K562 (cell line): ENCODE data around the gene H3-3A. TPM values are rescaled to one million over a fixed set of nuclear protein-coding genes. Genes with fewer than 3 reads are reported as not detected.
A peak's percentile ranks its signal among the peaks of the same experiment; 100 is the strongest.

ENCODE experiments used
- CBFA2T2 ChIP-seq: fragments of 450-650 bp; conservative IDR thresholded peaks from 2 replicates; pipeline ENCODE4 v1.6.1; 2017; ENCODE audit warnings: mild to moderate bottlenecking
- CBX1 ChIP-seq: sonication (generic); IDR thresholded peaks from 2 replicates; pipeline ENCODE4 v1.6.1; 2016; ENCODE audit warnings: antibody characterized with exemption, low read depth, mild to moderate bottlenecking
- CEBPZ ChIP-seq: fragments of 150-350 bp; IDR thresholded peaks from 2 replicates; pipeline ENCODE4 v1.6.1; 2014; ENCODE audit warnings: low read depth, mild to moderate bottlenecking, low read length, borderline replicate concordance
- DDX20 ChIP-seq: fragments of 450-650 bp; IDR thresholded peaks from 2 replicates; pipeline ENCODE4 v1.6.1; 2016; ENCODE audit warnings: missing genetic modification characterization, low read depth, mild to moderate bottlenecking, missing compliant biosample characterization, moderate library complexity
- ESRRA ChIP-seq: fragments of 450-650 bp; IDR thresholded peaks from 2 replicates; pipeline ENCODE4 v1.6.1; 2014; ENCODE audit warnings: low read depth, mild to moderate bottlenecking, moderate library complexity, borderline replicate concordance
- FOSL1 ChIP-seq: fragments of 200-800 bp; sonication (Bioruptor generic); conservative IDR thresholded peaks from 2 replicates; pipeline ENCODE4 v1.6.1; 2016; ENCODE audit warnings: missing genetic modification characterization, missing compliant biosample characterization
- HCFC1 ChIP-seq: IDR thresholded peaks from 2 replicates; pipeline ENCODE4 v1.6.1; 2012; ENCODE audit warnings: low read depth, low read length, improper control_type of control experiment
- HDAC6 ChIP-seq: IDR thresholded peaks from 2 replicates; pipeline ENCODE4 v1.6.1; 2012; ENCODE audit warnings: low read depth, mild to moderate bottlenecking, control low read depth, inconsistent platforms, low read length, moderate library complexity
- NFE2 ChIP-seq: IDR thresholded peaks from 2 replicates; pipeline ENCODE4 v1.6.1; 2014; ENCODE audit warnings: antibody characterized with exemption, low read depth
- PCBP1 ChIP-seq: fragments of 200-400 bp; formaldehyde crosslinking; IDR thresholded peaks from 2 replicates; pipeline ENCODE4 v1.6.1; 2018; ENCODE audit warnings: mild to moderate bottlenecking, low read depth, low read length; ENCODE audit not compliant: poor library complexity, severe bottlenecking
- POLR2A ChIP-seq: fragments of 450-650 bp; conservative IDR thresholded peaks from 2 replicates; pipeline ENCODE4 v1.6.1; 2016
- PTBP1 ChIP-seq: fragments of 200-400 bp; formaldehyde crosslinking; IDR thresholded peaks from 2 replicates; pipeline ENCODE4 v1.6.1; 2017; ENCODE audit warnings: low read depth, low read length
- RUNX1 ChIP-seq: sonication (generic); IDR thresholded peaks from 2 replicates; pipeline ENCODE4 v1.6.1; 2016; ENCODE audit warnings: antibody characterized with exemption, low read depth
- SAFB ChIP-seq: fragments of 200-400 bp; formaldehyde crosslinking; IDR thresholded peaks from 2 replicates; pipeline ENCODE4 v1.6.1; 2017; ENCODE audit warnings: low read depth, low read length, borderline replicate concordance
- SNRNP70 ChIP-seq: fragments of 200-400 bp; formaldehyde crosslinking; optimal IDR thresholded peaks from 2 replicates; pipeline ENCODE3; 2017; ENCODE audit warnings: low read depth, low read length
- SP2 ChIP-seq: IDR thresholded peaks from 2 replicates; pipeline ENCODE4 v1.6.1; 2011; ENCODE audit warnings: mild to moderate bottlenecking, low read depth, low read length, moderate library complexity; ENCODE audit not compliant: poor library complexity, severe bottlenecking; ENCODE audit errors: extremely low read depth
- TCFL5 ChIP-seq: fragments of 250-450 bp; sonication (Bioruptor Pico); conservative IDR thresholded peaks from 2 replicates; pipeline ENCODE4 v1.6.1; 2021; ENCODE audit warnings: mild to moderate bottlenecking, moderate library complexity, matching md5 sums
- TSC22D4 ChIP-seq: fragments of 450-650 bp; IDR thresholded peaks from 2 replicates; pipeline ENCODE4 v1.6.1; 2016; ENCODE audit warnings: missing genetic modification characterization, missing biosample characterization, control low read depth
- XRCC3 ChIP-seq: fragments of 450-650 bp; IDR thresholded peaks from 2 replicates; pipeline ENCODE4 v1.6.1; 2017; ENCODE audit warnings: mild to moderate bottlenecking, moderate library complexity
- ZFP30 ChIP-seq: fragments of 250-450 bp; sonication (Bioruptor Pico); IDR thresholded peaks from 2 replicates; pipeline ENCODE4 v1.8.0; 2022; ENCODE audit warnings: moderate library complexity, mild to moderate bottlenecking, inconsistent platforms, borderline replicate concordance
- polyA plus RNA-seq, 8 experiments: library from polyadenylated mRNA; depleted of rRNA in 4 of 8; stranded (reverse) in 5 of 8; unstranded in 3 of 8; fragments of >200 nt; fragmentation: Nextera tagmentation in 2 of 8; fragmentation: Illumina TruSeq in 1 of 8; extraction: Ambion mirVana in 2 of 8; extraction: Trizol in 1 of 8; gene quantifications; 2 replicates each; pipeline versions ENCODE4 v1.2.1 to v1.2.3, GENCODE V29; 2011 to 2014; ENCODE audit warnings: inconsistent platforms in 1 of 8, missing spikeins in 1 of 8
- total RNA-seq, 7 experiments: library from RNA; depleted of rRNA in 6 of 7; stranded (reverse); fragments of >200 nt in 6 of 7; fragmentation: Illumina TruSeq in 2 of 7; extraction: Trizol in 2 of 7; gene quantifications; 2 replicates each; pipeline versions ENCODE4 v1.2.1 to v1.2.3, GENCODE V29; 2011 to 2021; ENCODE audit warnings: low replicate concordance in 1 of 7
- TF ChIP-seq, protein P1 (sequence below): sonication (generic); formaldehyde crosslinking; IDR thresholded peaks from 2 replicates; pipeline ENCODE4 v1.4.0; 2020; ENCODE audit warnings: mild to moderate bottlenecking, missing genetic modification reagents
- TF ChIP-seq, protein P2 (sequence below): fragments of 250-450 bp; sonication (Bioruptor Pico); IDR thresholded peaks from 2 replicates; pipeline ENCODE4 v1.8.0; 2022; ENCODE audit warnings: inconsistent platforms

Gene H3-3A
- total and polyA plus RNA-seq, 9 of the 15 experiments (the other 6 are each of a cell fraction or from before 2014, with no cell fraction given): 426 to 1,083 (median 591) TPM

DNA sequence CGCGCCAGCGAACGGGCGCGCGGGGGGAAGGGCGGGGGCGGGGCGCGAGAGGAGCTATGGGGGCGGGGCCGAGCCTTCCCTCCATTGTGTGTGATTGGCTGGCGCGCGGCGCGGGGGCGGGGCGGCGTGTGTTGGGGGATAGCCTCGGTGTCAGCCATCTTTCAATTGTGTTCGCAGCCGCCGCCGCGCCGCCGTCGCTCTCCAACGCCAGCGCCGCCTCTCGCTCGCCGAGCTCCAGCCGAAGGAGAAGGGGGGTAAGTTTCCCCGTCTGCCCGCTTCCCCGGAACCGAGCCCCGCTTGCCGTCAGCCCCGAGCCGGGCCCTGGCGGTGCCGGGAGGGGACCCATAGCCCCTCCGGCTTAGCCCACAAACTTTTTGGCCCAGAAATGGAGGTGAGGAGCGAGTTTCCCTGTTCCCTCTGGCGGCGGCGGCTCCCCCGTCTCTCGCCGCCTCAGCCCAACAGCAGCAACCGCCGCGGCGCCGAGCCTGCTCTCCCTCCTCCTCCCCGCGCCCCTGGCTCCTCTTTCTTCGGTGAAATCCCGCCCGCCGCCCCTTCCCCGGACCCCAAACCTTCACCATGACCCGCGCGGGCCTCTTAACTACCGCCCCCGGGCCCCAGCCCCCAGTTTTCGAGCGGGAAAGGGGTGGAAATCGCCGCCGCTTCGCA is at the start of gene H3-3A (continued):
- TF ChIP-seq POLR2A (peak; percentile 97), CEBPZ (no peak), TCFL5 (CRISPR knock-in tag) (no peak), CBX1 (peak; percentile 62; the same call in 1 of the 2 replicates), RUNX1 (no peak), FOSL1 (tag) (no peak), SNRNP70 (no peak), NFE2 (0 out of 2 replicates have a peak, but pooled peaks have one; percentile 4), CBFA2T2 (no peak), SP2 (no peak), XRCC3 (no peak), ZFP30 (no peak), DDX20 (no peak), PCBP1 (peak; percentile 55), ESRRA (peak; percentile 36; the same call in 1 of the 2 replicates), SAFB (peak; percentile 48; the same call in 1 of the 2 replicates), HDAC6 (no peak), HCFC1 (no peak; the same call in 1 of the 2 replicates), TSC22D4 (no peak), PTBP1 (no peak)
- TF ChIP-seq, protein P1, sequence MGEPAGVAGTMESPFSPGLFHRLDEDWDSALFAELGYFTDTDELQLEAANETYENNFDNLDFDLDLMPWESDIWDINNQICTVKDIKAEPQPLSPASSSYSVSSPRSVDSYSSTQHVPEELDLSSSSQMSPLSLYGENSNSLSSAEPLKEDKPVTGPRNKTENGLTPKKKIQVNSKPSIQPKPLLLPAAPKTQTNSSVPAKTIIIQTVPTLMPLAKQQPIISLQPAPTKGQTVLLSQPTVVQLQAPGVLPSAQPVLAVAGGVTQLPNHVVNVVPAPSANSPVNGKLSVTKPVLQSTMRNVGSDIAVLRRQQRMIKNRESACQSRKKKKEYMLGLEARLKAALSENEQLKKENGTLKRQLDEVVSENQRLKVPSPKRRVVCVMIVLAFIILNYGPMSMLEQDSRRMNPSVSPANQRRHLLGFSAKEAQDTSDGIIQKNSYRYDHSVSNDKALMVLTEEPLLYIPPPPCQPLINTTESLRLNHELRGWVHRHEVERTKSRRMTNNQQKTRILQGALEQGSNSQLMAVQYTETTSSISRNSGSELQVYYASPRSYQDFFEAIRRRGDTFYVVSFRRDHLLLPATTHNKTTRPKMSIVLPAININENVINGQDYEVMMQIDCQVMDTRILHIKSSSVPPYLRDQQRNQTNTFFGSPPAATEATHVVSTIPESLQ (CRISPR knock-in tag): no peak
- TF ChIP-seq, protein P2, sequence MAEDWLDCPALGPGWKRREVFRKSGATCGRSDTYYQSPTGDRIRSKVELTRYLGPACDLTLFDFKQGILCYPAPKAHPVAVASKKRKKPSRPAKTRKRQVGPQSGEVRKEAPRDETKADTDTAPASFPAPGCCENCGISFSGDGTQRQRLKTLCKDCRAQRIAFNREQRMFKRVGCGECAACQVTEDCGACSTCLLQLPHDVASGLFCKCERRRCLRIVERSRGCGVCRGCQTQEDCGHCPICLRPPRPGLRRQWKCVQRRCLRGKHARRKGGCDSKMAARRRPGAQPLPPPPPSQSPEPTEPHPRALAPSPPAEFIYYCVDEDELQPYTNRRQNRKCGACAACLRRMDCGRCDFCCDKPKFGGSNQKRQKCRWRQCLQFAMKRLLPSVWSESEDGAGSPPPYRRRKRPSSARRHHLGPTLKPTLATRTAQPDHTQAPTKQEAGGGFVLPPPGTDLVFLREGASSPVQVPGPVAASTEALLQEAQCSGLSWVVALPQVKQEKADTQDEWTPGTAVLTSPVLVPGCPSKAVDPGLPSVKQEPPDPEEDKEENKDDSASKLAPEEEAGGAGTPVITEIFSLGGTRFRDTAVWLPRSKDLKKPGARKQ (CRISPR knock-in tag): no peak
